ENCODE results near the gene ANKRD39.

The ANKRD39 gene

DNA sequence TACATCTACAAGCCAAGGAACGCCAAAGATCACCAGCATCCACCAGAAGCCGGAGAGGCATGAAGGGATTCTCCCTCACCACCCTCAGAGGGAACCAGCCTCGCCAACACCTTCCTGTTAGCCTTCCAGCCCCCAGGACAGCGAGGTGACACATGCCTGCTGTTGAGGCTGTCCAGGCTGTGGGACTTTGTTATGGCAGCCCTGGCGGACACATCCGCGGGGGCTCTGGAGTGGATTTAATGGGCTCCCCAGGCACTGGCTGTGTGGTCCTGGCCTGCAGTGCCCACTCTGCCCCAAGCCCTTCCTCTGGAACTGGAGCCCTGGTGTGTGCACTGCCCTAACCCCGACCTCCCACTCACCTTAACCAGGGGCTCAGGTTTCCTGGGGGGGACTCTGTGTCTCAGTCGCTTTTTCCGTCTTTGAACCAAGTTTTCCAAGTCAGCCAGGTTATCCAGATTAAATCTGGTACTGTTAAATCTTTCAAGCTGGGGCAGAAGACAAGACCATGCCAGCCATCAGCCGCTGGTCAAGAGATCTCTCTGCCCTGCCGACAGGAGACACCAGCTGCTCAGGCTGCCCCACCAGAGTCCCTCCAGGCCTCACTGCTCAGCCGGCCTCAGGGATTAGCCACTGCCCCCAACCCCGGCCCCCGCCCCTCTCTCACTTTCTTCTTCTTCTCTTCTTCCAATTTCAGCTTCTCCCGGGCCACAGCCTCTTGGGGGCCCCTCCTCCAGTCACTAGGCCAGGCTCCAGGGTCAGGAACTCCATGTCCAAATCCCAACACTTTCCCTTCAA is 15.9 kb downstream of the ANKRD39 start:
- TF ChIP-seq CTCF (IDR thresholded peaks at IDR 0.05; ENCODE audit: borderline replicate concordance, insufficient read depth, low read depth, low read length): no peak
- H3K4me3 ChIP-seq (ENCODE audit: low read depth, low read length): no peak overlapping the region

DNA sequence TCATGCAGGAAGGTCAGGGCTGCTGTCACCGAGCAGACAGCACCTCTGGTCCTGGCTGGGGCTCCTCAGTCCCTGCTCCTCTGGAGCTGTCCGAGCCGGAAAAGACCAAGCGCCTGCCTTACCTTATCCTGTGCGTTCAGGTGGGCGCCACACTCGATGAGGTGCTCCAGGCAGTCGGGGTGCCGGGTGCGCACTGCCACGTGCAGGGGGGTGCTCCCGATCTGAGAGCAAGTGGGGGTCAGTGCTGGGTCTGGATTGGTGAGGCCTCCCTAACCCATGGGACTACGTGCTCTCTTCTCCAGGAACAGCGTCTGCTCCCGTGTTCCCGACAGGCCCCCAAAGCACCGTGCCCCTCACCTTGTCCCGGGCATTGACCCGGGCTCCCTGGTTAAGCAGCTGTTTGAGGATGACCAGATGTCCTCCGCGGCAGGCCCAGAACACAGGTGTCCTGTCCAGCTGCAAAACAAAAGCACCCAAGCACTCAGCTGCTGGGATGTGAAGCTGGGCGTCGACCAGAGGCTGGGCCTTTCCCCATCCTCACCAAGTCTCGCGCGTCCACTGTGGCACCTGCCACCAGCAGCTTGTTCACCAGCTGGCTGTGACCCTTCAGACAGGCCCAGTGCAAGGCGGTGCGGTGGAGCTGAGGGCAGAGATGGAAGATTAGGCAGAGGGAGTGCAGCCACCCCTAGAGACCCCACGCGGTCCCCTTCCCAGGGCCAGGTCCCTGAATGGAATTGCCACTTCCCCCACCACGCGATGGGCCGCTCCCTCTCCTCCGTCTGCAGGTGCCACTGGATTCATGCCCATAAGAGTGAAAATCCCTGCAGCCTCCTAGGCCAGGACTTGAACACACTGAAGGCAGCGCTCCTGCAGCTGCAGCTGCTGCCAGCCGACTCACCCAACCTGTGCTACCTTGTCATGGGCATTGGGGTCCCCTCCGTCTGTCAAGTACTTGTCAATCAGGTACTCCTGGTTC is 17.7 kb downstream of the ANKRD39 start:
- no peak for TF ChIP-seq CTCF (IDR thresholded peaks at IDR 0.05; ENCODE audit: borderline replicate concordance, insufficient read depth, low read depth, low read length)
- H3K4me3 ChIP-seq (ENCODE audit: low read depth, low read length): no peak overlapping the region

GRCh38 chr2:96839293-96839874 is 18.4 kb downstream of the ANKRD39 start:
- peak overlapping the region; percentile 8 for H3K4me3 ChIP-seq (ENCODE audit: low read depth, low read length)

DNA sequence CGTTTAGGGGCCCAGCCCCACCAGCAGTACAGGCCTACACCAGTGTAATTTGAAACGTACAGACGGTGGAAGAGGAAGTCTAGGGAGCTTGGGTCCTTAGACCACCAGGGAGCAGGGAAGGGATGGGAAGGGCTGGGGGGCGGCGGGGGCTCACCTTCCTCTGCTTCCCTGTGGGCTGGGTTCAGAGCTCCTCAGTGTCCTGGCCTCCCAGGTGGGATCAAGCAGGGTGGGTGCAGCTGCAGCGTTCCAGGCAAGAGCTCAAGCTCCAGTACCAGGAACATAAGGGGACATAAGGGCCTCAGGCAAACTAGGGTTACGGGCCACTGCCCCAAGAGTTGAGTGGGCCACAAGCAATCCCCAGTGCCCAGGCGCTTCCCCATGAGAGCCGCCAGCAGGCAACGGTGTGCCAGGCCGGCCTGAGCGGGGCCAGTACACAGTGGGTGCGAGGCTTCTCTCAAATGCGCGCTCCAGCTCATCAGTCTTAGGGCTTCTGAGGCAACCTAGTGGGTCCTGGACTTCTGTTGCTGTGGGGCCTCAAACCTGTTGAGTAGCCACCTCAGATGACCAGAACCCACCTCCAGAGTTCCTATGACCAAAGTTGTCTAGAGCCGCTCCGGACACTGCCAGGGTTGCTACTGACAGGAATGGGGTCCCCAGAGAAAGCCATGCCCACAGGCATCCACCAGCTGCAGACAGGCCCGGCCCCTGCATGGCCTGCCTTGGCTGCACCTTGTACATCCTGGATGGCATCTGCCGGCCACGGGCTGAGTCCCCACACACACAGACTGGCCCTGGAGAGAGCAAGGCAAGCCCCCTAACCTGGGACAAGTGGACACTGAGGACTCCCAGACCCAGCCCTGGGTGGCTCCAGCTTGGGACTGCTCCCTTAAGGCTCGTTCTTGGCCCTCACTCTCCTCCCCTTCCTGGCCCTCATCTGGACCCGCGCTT is 19.2 kb downstream of the ANKRD39 start:
- TF ChIP-seq CTCF (IDR thresholded peaks at IDR 0.05; ENCODE audit: borderline replicate concordance, insufficient read depth, low read depth, low read length): no peak
- H3K4me3 ChIP-seq (ENCODE audit: low read depth, low read length): no peak overlapping the region

More at GRCh38 chr2:96839293-96839874, 18.4 kb downstream of the ANKRD39 start:
- no peak for TF ChIP-seq CTCF (IDR thresholded peaks at IDR 0.05; ENCODE audit: borderline replicate concordance, insufficient read depth, low read depth, low read length)

DNA sequence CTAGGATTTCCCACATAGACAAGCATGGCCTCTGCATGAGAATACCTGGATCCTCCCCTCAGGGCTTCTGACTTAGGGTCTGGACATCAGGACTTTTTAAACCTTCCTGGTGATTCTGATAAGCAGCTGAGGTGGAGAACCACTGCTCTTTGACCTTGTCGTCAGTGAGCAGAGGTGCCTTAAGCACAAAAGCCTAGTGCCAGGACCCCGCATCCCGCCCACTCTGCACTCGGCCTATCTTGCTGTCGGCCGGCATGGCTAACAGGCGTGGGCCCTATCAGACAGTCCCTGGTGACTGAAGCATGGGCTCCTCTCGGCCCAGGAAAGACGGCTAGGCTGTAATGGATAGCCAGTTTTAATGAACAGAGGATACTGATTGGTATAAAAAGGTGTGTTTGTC is 20.2 kb downstream of the ANKRD39 start:
- H3K4me3 ChIP-seq (ENCODE audit: low read depth, low read length): no peak overlapping the region
- no peak for TF ChIP-seq CTCF (IDR thresholded peaks at IDR 0.05; ENCODE audit: borderline replicate concordance, insufficient read depth, low read depth, low read length)

DNA sequence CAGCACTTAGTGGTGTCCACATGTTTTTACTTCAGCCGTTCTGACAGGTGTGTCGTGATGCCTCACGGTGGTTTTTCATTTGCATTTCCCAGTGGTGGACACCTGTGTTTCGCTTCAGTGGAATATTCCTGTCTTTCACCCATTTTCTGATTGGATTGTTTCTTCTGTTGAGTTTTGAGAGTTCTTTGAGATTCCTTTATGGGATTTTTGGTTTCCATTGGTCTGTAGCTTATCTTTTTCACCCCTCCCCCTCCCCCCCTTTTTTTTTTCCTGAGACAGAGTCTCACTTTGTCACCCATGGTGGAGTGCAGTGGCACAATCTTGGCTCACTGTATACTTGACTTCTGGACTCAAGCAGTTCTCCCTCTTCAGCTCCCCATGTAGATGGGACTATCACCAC is 22.0 kb downstream of the ANKRD39 start:
- H3K4me3 ChIP-seq (ENCODE audit: low read depth, low read length): no peak overlapping the region
- no peak for TF ChIP-seq CTCF (IDR thresholded peaks at IDR 0.05; ENCODE audit: borderline replicate concordance, insufficient read depth, low read depth, low read length)

Data from GM12875 (cell line).